SK-MEL-5 (cell line): ENCODE results near the gene CDH9. TPM values are rescaled to one million over a fixed set of nuclear protein-coding genes. Genes with fewer than 3 reads are reported as not detected.

Source experiments
- DNase-seq: peaks from one replicate; pipeline ENCODE4 v3.0.0-alpha.2; 2016; ENCODE audit warnings: low read depth, low spot score
- in situ Hi-C: cut with HindIII; loops from 2 replicates; pipeline ENCODE4 v1.10.0; 2016; ENCODE audit warnings: low sequenced_read_pairs, high pct_unique_total_duplicates, low pct_unique_long_range_greater_than_20kb
- polyA plus RNA-seq, 2 experiments: library from polyadenylated mRNA; depleted of rRNA; stranded (reverse); fragments of >200 nt; gene quantifications; 2 replicates each; pipeline ENCODE4 v1.2.3, GENCODE V29; 2015
- total RNA-seq: library from RNA; depleted of rRNA; stranded (reverse); fragments of >200 nt; shearing (Covaris generic); gene quantifications from 2 replicates; pipeline ENCODE4 v1.2.3, GENCODE V29; 2014; rRNA removed

The CDH9 gene, protein sequence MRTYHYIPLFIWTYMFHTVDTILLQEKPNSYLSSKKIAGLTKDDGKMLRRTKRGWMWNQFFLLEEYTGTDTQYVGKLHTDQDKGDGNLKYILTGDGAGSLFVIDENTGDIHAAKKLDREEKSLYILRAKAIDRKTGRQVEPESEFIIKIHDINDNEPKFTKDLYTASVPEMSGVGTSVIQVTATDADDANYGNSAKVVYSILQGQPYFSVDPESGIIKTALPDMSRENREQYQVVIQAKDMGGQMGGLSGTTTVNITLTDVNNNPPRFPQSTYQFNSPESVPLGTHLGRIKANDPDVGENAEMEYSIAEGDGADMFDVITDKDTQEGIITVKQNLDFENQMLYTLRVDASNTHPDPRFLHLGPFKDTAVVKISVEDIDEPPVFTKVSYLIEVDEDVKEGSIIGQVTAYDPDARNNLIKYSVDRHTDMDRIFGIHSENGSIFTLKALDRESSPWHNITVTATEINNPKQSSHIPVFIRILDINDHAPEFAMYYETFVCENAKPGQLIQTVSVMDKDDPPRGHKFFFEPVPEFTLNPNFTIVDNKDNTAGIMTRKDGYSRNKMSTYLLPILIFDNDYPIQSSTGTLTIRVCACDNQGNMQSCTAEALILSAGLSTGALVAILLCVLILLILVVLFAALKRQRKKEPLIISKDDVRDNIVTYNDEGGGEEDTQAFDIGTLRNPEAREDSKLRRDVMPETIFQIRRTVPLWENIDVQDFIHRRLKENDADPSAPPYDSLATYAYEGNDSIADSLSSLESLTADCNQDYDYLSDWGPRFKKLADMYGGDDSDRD
- not detected in 2 replicates for total RNA-seq
- not detected in 2 replicates for polyA plus RNA-seq (2015; cell fraction: cytosol; rRNA removed)
- not detected in 2 replicates for polyA plus RNA-seq (2015; cell fraction: nucleus; rRNA removed)

DNA sequence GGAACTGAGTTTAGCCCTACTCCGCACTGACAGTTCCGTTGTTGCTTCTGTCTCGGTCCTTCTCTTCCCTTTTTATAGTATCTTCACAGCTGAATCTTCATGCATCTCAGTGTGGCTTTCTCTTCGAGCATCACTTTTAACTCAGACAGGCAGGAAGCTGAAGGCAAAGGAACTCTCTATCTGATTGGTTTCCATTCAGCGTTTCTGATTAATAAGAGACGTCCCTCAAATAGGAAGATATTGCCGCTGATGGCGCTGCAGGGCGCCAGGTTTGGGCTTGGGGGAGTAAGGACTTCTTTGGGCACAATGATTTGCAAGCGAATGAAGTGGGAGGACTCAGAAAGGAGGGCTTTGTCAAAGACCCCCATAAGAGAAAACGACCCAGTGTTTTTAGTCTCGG lies at the start of gene CDH9:
Gene CDH9 (minus strand): TSS at position 111 of the 400 bp plus-strand sequence. CDS start 50,253 bp downstream, outside the sequence.
- peak; percentile 11 for DNase-seq
- in situ Hi-C loops = no loop called here

DNA sequence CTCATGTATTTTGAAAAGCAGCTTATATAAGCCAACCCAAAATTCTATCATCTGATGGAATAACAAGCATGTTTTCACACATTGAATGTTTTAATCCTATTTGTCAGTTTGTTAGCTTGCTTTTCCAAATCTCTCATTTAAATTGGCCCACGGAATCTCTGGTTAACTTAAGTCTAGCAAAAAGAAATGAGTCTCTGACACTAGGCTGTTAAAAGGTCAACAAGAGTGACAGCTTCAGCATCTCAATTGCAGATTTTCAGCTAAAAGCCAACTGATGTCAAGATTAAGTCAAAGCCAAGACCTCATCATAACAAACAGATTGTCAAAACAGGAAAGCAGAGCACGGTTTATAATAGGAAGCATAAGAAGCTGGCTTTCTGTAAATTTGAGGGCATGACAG lies 49.4 kb upstream of the CDH9 start:
- in situ Hi-C loops = no loop called here

DNA sequence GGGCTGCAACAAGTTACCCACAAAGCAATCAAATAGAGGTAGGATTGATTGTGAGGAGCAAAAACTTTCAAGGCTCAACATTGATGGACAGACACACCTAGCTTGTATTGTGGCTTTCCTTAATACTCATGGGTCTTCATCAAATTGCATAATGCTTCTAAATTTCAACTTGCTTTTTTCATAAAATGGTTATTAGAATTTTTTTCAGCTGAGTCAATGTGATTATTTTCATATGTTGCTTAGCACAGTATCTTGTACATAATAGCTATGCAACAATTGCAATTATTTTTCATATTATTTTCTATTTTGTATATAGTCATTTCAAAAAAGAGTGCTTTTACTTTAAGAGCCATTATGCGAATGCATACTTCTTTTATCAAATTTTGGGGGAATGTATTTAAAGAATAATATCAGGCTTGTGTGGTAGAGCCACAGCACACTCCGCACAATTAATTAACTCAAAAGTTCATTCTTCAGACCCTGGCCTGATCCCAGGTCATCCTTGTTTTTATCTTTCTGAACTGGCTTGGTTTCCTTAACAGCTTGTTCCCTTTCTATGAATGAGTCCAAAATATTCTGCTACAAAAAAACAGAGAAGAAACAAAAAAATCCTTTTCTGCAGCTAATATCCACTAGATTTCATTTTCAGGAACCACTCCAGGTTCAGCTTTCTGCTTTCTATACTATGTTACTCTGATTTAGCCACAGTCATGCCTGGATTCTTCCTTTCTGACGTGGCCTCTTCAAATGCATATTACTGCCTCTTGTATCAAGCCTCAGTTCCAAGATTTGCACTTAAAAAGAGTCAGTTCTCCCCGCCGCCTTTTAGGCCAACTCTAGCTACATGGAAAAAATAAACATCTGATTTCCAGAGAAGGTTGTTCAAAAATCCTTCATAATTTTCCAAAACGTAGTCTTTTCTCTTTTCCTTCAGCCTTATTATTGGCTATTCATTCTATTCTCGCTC lies 45.3 kb upstream of the CDH9 start:
- in situ Hi-C loops = no loop called here
- DNase-seq = no peak

More for the DNA sequence above, 49.4 kb upstream of the CDH9 start:
- DNase-seq = no peak

DNA sequence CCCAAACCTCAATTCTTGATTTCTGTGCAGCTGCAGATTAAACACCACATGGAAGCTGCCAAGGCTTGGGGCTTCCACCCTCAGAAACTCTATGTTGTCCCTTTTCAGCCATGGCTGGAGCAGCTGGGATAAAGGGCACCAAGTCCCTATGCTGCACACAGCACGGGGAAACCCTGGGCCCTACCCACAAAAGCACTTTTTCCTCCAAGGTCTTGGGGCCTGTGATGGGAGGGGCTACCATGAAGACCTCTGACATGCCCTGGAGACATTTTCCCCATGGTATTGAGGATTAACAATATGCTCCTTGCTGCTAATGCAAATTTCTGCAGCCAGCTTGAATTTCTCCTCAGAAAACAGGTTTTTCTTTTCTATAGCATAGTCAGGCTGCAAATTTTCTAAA lies 41.8 kb upstream of the CDH9 start:
- in situ Hi-C loops = no loop called here
- DNase-seq = no peak

DNA sequence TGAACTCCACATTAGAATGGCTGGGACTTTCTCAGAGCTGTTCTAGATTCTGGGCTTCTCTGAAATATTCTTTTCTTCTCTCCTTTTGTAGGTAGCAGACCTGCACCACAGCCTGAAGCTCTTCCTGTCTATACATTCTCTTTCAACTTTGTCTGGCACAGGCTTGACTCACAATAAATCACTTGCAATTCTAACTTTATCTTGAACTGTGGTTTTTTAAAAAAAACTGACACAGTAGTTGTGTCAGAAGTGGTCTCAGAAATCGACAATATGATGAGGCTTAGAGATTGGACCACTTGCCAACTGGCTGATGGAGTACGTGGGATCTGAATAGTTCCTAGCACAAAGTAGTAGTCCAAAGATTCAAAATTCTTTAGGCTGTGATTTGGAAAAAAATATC lies 24.1 kb upstream of the CDH9 start:
- in situ Hi-C loops = no loop called here
- DNase-seq = no peak

DNA sequence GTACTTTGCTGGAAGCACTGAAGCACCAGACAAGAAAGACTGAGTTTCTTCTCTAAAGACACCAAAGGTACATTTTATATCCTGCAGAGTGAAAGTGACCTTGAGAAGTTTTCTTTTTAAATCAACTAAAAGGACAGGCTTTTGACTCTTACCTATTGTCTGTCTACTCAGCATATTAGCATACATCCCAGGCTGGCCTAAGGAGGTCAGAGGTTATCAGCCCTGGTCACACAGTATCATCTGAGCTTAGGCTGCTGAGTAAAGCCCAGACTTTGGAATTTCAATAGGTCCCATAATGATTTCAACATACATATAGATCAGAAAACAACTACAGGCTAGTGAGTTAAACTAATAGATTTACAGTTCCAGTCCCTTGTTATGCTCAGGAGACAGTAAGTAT lies 10.1 kb upstream of the CDH9 start:
- no peak for DNase-seq
- in situ Hi-C loops = no loop called here

DNA sequence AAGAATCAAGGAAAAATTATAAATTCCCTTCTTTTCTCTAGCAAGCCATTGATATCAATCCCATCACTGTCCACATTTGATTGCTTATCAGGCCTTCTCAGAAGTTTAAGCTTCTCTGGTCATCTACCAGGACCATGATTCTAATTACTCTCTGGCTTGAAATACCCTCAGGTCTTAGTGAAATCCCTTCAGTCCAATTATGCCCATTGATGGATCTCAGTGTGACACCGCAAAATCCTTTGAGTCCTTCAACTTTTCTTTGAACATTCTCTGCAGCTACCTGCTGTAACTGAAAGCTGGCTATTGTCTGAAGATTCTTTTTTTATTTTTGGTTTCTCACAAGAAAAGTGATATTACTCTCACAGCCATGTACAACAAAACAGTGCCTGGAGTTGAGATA lies 3.0 kb upstream of the CDH9 start:
- in situ Hi-C loops = no loop called here
- no peak for DNase-seq

DNA sequence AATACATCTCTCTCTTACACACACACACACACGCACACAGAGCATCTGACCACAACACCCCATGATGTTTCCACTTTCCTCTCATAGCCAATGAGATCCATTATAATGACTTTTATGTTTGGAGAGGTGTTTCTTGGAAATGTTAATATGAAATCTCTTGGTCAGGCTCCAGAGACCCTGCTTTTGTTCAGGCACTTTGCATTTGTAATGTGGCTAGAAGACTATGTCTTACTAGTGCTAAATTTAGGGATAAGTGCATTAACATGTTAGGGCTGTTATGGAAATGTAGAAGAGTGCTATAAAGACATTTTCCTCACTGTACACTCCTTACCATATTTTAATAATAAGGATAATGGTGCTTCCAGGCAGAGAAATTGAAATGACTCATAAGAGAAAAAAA lies 3.8 kb downstream of the CDH9 start:
- in situ Hi-C loops = no loop called here
- DNase-seq = no peak

DNA sequence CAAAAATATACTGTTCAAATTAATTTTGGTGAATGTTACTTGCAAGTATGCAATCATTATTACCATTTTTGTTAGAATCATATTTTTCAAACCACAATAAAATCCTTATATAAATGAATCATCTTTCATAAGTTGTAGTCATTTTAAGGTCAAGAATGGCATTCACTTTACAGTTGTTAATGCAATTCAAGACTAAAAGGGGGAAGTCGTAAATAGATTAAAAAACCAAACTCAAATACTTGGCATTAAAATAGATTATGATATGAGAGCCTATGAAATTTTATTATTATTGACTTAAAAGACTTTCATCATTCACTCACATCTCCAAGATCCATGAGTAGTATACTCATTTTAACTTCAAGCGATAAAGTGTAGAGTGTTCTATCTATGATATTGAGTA lies 11.6 kb downstream of the CDH9 start:
- DNase-seq = no peak
- in situ Hi-C loops = no loop called here

DNA sequence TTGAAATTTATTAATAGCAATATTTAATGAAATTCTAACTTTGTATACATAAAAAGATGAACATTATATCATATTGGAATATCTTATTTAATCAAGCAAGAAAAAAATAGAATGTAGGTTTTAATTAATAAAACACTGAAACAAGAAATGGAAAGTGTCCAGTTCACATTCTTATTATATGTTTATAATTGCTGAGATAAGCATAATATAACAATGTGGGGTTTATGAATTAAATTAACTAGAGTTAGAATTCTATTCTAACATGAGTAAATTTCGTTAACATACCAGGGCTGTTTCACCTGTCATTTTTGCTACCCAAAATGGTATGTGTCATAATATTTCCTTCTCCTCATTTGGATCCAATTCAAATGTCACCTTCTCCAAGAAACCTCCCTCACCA lies 12.3 kb downstream of the CDH9 start:
- no peak for DNase-seq
- in situ Hi-C loops = no loop called here

DNA sequence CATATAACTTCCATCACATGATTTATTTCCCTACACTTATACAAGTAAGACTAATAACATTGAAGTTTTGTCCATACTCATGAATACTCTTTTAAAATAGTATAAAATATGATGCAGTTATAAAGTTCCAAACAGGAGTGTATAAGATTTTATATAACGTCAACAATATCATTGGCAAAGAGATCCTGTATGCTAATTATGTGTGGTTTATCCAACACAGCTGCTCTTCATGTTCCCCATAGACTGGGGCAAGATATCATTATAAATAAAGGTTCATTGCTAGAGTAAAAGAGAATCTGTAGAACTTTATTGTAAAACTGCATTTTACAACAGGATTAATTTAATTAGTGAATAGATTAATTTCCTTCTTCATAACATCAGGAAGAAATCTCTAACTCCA lies 16.9 kb downstream of the CDH9 start:
- DNase-seq = no peak
- in situ Hi-C loops = no loop called here

DNA sequence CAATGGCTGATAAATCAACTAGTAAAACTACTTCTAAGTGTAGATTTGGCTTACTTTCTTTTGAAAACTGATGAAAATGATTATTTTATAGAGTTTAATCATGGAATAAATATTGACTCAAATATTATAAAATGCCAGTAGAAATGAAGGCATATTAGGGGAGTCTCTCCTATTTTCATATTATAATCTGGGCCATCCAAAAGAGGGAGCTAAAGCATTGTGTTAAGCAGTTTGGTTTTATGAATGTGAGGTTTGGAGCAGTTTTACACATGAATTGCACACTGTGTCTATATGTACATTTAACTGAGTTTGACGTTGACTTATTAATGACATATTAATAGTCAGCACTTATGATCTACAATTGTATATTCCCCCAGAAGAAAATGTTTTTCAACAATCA lies 17.4 kb downstream of the CDH9 start:
- in situ Hi-C loops = no loop called here
- DNase-seq = peak; percentile 71

DNA sequence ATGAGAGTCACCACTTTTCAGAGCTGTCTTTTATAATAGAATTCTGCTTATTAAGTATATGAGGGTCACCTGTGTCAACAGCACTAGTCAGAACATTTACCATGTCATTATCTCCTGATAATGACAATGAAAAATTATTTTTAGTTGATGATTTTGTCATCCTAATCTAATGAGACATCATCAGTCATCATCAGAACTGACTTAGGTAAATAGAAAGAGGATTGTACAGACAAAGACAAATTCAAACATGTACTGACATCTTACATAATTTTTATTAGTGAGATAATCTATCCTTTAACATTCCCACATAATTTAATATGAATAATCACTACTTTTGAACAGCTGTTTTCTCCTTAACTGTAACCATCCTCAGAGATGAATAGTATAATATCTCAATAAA lies 22.6 kb downstream of the CDH9 start:
- no peak for DNase-seq
- in situ Hi-C loops = no loop called here

DNA sequence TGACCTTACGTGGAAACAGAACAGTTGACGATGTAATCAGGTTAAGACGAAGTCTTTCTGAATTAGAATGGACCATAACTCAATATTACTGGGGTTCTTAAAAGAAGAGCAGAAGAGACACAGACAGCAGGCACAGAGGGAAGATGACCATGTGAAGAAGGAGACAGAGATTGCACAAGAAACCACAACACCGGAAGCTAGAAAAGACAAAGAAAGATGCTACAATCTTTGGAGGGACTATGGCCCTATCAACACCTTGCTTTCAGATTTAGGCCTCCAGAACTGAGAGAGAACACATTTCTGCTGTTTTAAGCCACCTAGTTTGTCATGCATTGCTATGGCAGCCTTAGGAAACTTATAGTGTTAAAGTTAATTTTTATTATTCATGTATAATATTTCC lies 27.1 kb downstream of the CDH9 start:
- no peak for DNase-seq
- in situ Hi-C loops = no loop called here

DNA sequence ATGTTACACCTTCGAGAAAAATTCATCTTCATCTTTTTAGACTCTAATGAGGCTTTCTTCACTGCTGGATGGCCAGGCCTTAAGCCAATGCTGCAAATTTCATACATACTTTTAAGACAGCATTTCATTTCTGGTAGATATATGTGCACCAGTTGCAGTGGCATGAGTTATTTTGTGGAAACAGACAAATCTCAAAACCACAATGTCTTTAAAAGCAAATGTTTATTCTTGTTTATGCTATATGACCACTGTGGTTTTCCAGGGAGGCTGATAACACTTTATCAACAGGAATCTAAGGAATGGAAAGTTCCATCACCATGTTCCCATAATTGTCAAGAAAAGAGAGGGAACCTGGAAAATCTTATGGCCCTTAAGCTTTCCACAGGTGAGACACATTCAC lies 27.7 kb downstream of the CDH9 start:
- in situ Hi-C loops = no loop called here
- no peak for DNase-seq

DNA sequence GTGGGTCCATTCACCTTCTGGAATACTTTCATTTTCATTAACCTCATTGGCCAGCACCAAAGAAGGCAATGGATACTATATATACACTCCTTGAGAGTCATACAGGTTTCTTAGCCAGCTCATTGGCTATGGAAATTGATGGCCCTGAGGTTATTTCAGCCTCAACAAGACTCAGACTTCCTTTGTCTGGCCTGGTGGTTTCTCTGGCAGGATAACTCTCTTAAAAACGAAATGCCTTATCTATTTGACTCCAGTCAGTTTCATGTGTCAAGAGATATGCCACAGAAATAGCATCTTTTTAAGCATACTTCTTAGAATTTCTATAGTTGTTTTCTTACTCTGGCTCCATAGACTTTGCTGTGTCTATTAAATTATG lies 28.9 kb downstream of the CDH9 start:
- in situ Hi-C loops = no loop called here
- no peak for DNase-seq

DNA sequence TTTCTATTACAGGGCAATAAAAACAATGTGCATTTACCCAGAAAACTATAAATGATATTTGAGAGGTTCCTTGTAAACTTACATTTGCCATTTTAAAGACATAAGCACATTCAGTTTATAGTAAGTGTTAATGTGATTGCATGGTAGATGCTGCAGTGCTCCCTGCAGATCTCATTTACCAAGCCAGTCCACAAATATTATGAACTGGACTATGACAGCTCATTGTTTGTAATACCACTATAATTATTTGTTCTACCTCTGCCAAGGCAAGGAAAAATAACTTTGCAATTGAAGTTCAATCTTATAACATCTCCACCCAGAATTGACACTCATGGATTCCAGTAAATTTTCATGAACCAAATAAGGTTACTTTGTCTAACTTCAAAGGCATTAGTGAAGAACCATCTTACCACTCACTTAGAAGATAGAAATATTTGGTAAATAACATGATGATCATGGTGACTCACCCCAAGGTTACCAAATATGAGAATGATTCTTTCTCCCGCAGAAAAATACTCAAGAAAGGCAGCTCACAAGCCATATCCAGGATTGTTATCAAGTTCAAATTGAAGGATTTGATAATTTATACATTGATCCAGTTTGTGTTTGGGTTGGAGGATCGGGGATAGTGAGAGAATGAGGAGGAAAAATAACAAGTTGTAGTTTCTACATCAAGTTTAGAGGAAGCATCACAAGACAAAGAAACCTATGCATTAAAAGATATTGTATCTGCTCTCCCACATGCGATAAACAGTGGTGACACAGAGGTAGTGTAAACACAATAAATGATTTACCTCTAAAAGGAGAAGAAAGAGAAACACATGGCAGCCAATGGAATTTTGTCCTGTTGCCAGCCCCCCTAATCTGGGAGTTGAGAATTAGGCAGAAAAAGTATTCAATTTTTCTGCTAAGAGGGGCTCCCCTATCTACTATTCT lies 29.5 kb downstream of the CDH9 start:
- DNase-seq = no peak
- in situ Hi-C loops = no loop called here
